ENCODE data around the gene ATF7IP2. TPM values are rescaled to one million over a fixed set of nuclear protein-coding genes. Genes with fewer than 3 reads are reported as not detected.
"Not testable (repeated sequence)": the region's sequence is repeated elsewhere in the genome, so short reads cannot be mapped to it uniquely, and the experiment has no call there.

ATF7IP2 gene
- total and polyA plus RNA-seq, 2 donors (not counting 3 experiments of a cell fraction or from before 2014, with no cell fraction given), result 9.7 to 14.6 TPM

GRCh38 chr16:10504404-10504885, 118.6 kb downstream of the ATF7IP2 start:
- no peak for TF ChIP-seq POLR2AphosphoS5 (IDR thresholded peaks at IDR 0.05; ENCODE audit: insufficient read depth, low read depth, low read length)
- no peak for TF ChIP-seq GATA2 (IDR thresholded peaks at IDR 0.05; ENCODE audit: insufficient read depth, insufficient read length, low read depth, low read length)
- TF ChIP-seq JUN (IDR thresholded peaks at IDR 0.05; ENCODE audit: borderline replicate concordance, insufficient read depth, insufficient read length, low read depth), result no peak
- TF ChIP-seq MAX (IDR thresholded peaks at IDR 0.05; ENCODE audit: insufficient read depth, insufficient read length), result no peak
- no peak for TF ChIP-seq POLR2A (IDR thresholded peaks at IDR 0.05; ENCODE audit: low read depth, low read length)
- no peak for TF ChIP-seq MYC (IDR thresholded peaks at IDR 0.05; ENCODE audit: low read depth, low read length)
- no peak for TF ChIP-seq CTCF (IDR thresholded peaks at IDR 0.05; ENCODE audit: extremely low read depth in 1 of 2, insufficient read depth in 1 of 2, low read depth in 1 of 2, low read length in 2 of 2)
- no peaks in the 10 kb centered on the region for H3K36me3 ChIP-seq (ENCODE audit: control insufficient read depth in 2 of 2, extremely low read depth in 1 of 2, insufficient read depth in 2 of 2, low read length in 2 of 2)
- H3K79me2 ChIP-seq (ENCODE audit: control insufficient read depth, insufficient read depth, low read length), result no peaks in the 10 kb centered on the region
- no peaks in the 10 kb centered on the region for H4K20me1 ChIP-seq (replicated peaks; ENCODE audit: control insufficient read depth, extremely low read depth, insufficient read depth, low read length)
- H2AFZ ChIP-seq (ENCODE audit: low read depth, low read length), result no peak overlapping the region
- no peaks in the 10 kb centered on the region for H3K4me1 ChIP-seq (ENCODE audit: control insufficient read depth, extremely low read depth, insufficient read depth, low read length)
- H3K9ac ChIP-seq (replicated peaks; ENCODE audit: extremely low read depth, insufficient read depth, low read length), result no peak overlapping the region
- intact Hi-C loops (cut with micrococcal nuclease), result no loop called here
- H3K4me2 ChIP-seq (ENCODE audit: insufficient read depth, low read length), result no peak overlapping the region
- no peaks in the 10 kb centered on the region for H3K9me1 ChIP-seq (replicated peaks; ENCODE audit: control insufficient read depth, extremely low read depth, insufficient read depth, low read length)
- dilution Hi-C loops (cut with MboI; ENCODE audit: extremely low pct_ligation_motif_present, low sequenced_read_pairs), result no loop called here
- BruUV-seq (replicated peaks), result no TSS peak
- FAIRE-seq, result no peak
- no peaks in the 10 kb centered on the region for H3K27me3 ChIP-seq (ENCODE audit: control insufficient read depth in 2 of 2, insufficient read depth in 2 of 2, low read length in 2 of 2)
- no peak overlapping the region for H3K4me3 ChIP-seq (replicated peaks in 1 of 3; ENCODE audit: insufficient read depth in 1 of 3, low read depth in 1 of 3, low read length in 3 of 3)
- H3K27ac ChIP-seq (ENCODE audit: insufficient read depth, low read depth, low read length), result no peak overlapping the region
- no peaks in the 10 kb centered on the region for H3K9me3 ChIP-seq (replicated peaks; ENCODE audit: control insufficient read depth, insufficient read depth, low read length)
- ChIA-PET CTCF (interaction anchor here (0.6 to 2.4 kb wide), 5 partner anchors 10 to 1365 kb away, joined by 3 to 18 read pairs (median 3); no protein-coding TSS in a partner anchor), POLR2A (interaction anchor here (0.6 kb wide), 1 partner anchor 1343 kb away, joined by 3 read pairs; no protein-coding TSS in a partner anchor)
- DNase-seq (ENCODE audit: low read depth, low spot score), result no peak

GRCh38 chr16:10505286-10505685, 119.4 kb downstream of the ATF7IP2 start:
- H3K36me3 ChIP-seq (ENCODE audit: control insufficient read depth in 2 of 2, extremely low read depth in 1 of 2, insufficient read depth in 2 of 2, low read length in 2 of 2); FAIRE-seq; H3K27ac ChIP-seq (ENCODE audit: insufficient read depth, low read depth, low read length); H3K9me3 ChIP-seq (replicated peaks; ENCODE audit: control insufficient read depth, insufficient read depth, low read length); POLR2A ChIA-PET; BruUV-seq (replicated peaks); H3K9ac ChIP-seq (replicated peaks; ENCODE audit: extremely low read depth, insufficient read depth, low read length); H3K79me2 ChIP-seq (ENCODE audit: control insufficient read depth, insufficient read depth, low read length); H4K20me1 ChIP-seq (replicated peaks; ENCODE audit: control insufficient read depth, extremely low read depth, insufficient read depth, low read length); DNase-seq (ENCODE audit: low read depth, low spot score); H3K27me3 ChIP-seq (ENCODE audit: control insufficient read depth in 2 of 2, insufficient read depth in 2 of 2, low read length in 2 of 2); H3K4me2 ChIP-seq (ENCODE audit: insufficient read depth, low read length); H3K4me3 ChIP-seq (replicated peaks in 1 of 3; ENCODE audit: insufficient read depth in 1 of 3, low read depth in 1 of 3, low read length in 3 of 3); H2AFZ ChIP-seq (ENCODE audit: low read depth, low read length); H3K4me1 ChIP-seq (ENCODE audit: control insufficient read depth, extremely low read depth, insufficient read depth, low read length); dilution Hi-C loops (cut with MboI; ENCODE audit: extremely low pct_ligation_motif_present, low sequenced_read_pairs); intact Hi-C loops (cut with micrococcal nuclease); H3K9me1 ChIP-seq (replicated peaks; ENCODE audit: control insufficient read depth, extremely low read depth, insufficient read depth, low read length): not testable (repeated sequence)
- CTCF ChIA-PET, result interaction anchor here (0.6 to 2.4 kb wide), 3 partner anchors 9 to 1366 kb away, joined by 3 to 18 read pairs (median 3); no protein-coding TSS in a partner anchor
